Natural killer cell (primary cell): Measurements from ENCODE around the gene STRIP1. TPM values are rescaled to one million over a fixed set of nuclear protein-coding genes. Genes with fewer than 3 reads are reported as not detected.

Experiments
- ATAC-seq, 3 donors: fragments of 150-1000 bp in 2 of 3; fragments of 200-7000 bp in 1 of 3; cut with Tn5 transposase; 1 replicate in 1 of 3; 2 replicates in 2 of 3; pipeline ENCODE4 v1.10.0; 2021; ENCODE audit warnings: mild to moderate bottlenecking in 2 of 3, moderate library complexity in 2 of 3
- DNase-seq, 2 donors: peaks; one replicate each; pipeline versions ENCODE4 v3.0.0 to v3.0.0-alpha.2; 2013 to 2021; ENCODE audit warnings: mixed read lengths in 1 of 2
- H3K27ac ChIP-seq: one replicate; pipeline ENCODE4 v1.5.1; 2013; ENCODE audit warnings: mild to moderate bottlenecking, low read length
- H3K27me3 ChIP-seq: one replicate; pipeline ENCODE4 v1.6.1; 2013; ENCODE audit warnings: low read length; ENCODE audit not compliant: control insufficient read depth, insufficient read depth
- H3K36me3 ChIP-seq: one replicate; pipeline ENCODE4 v1.6.1; 2013; ENCODE audit warnings: low read length; ENCODE audit not compliant: control insufficient read depth, insufficient read depth
- H3K4me1 ChIP-seq: one replicate; pipeline ENCODE4 v1.6.1; 2013; ENCODE audit warnings: low read length; ENCODE audit not compliant: control insufficient read depth, insufficient read depth
- H3K4me3 ChIP-seq: one replicate; pipeline ENCODE4 v1.5.1; 2013; ENCODE audit warnings: low read length
- H3K9me3 ChIP-seq: one replicate; pipeline ENCODE4 v1.6.1; 2013; ENCODE audit warnings: low read length; ENCODE audit not compliant: control insufficient read depth, insufficient read depth
- H3K27ac Mint-ChIP-seq, 2 donors: one replicate each; pipeline ENCODE4 v1.8.0; 2022; ENCODE audit warnings: mild to moderate bottlenecking in 2 of 2, mixed read lengths in 2 of 2, moderate library complexity in 1 of 2
- H3K27me3 Mint-ChIP-seq, 2 donors: one replicate each; pipeline ENCODE4 v1.8.0; 2022; ENCODE audit warnings: low read depth in 2 of 2, mixed read lengths in 2 of 2
- H3K36me3 Mint-ChIP-seq: one replicate; pipeline ENCODE4 v1.8.0; 2022; ENCODE audit warnings: mixed read lengths
- H3K4me1 Mint-ChIP-seq, 2 donors: one replicate each; pipeline ENCODE4 v1.8.0; 2022; ENCODE audit warnings: mixed read lengths in 2 of 2
- H3K4me3 Mint-ChIP-seq: one replicate; pipeline ENCODE4 v1.8.0; 2022; ENCODE audit warnings: mild to moderate bottlenecking, moderate library complexity, mixed read lengths
- H3K9me3 Mint-ChIP-seq, 2 donors: one replicate each; pipeline ENCODE4 v1.8.0; 2022; ENCODE audit warnings: mixed read lengths in 2 of 2
- WGBS: methylation state at CpG from one replicate; pipeline ENCODE4 v1.1.7; 2013; ENCODE audit warnings: missing lambda C conversion rate; ENCODE audit not compliant: insufficient coverage; 5-methylcytosine and 5-hydroxymethylcytosine counted together
- intact Hi-C: fragments of 100-400 bp; cut with micrococcal nuclease; formaldehyde crosslinking; loops from one replicate; pipeline ENCODE4 v1.14.2; 2022
- total RNA-seq, 4 donors: library from RNA; stranded (reverse); fragments of 120-200 nt in 1 of 4; gene quantifications; one replicate each; pipeline versions ENCODE4 v1.2.3 to v1.2.4, GENCODE V29; 2013 to 2022
- TF ChIP-seq, protein P1 (sequence below): fragments of 200-600 bp; IDR thresholded peaks from one replicate; pipeline ENCODE4 v1.8.0; 2022; ENCODE audit warnings: antibody characterized with exemption

STRIP1 gene
- total RNA-seq, 3 donors from 2014 or later (not counting 1 experiment from before 2014, with no cell fraction given), result 92.4 to 139 (median 130) TPM

DNA sequence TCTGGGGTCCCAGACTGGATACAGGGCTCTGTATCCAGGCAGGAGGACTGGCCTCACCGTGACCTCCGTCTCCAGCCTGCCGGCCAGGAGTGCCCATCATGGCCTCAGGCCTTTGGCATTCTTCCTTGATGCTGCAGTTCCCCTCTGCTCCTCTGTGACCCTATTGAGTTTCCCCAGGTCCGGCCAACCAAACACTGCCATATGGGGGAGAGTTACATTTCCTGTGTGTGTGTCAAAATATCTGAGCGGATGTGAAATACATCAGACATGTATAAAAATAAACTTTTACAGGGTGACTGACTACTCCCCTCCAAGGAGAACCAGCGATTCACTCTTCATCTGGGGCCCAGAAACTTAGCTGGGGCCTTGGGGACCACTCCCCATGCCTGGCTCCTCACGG lies 67.7 kb downstream of the STRIP1 start:
- no peaks in the 10 kb centered on the region for H3K9me3 Mint-ChIP-seq
- no peak overlapping the region for H3K27ac Mint-ChIP-seq
- Histone ChIP-seq H3K9me3 (no peaks in the 10 kb centered on the region), H3K4me1 (no peaks in the 10 kb centered on the region), H3K4me3 (no peak overlapping the region), H3K27ac (no peak overlapping the region), H3K27me3 (no peaks in the 10 kb centered on the region), H3K36me3 (no peaks in the 10 kb centered on the region)
- peaks cover 5 to 6% of the 10 kb centered on the region in 2 donors for H3K4me1 Mint-ChIP-seq
- intact Hi-C loops, result no loop called here
- ATAC-seq, result no peak
- 67% methylated on average over 6 of the region's 7 CpGs for WGBS
- no peak for DNase-seq
- no peaks in the 10 kb centered on the region for H3K36me3 Mint-ChIP-seq
- H3K4me3 Mint-ChIP-seq, result no peak overlapping the region
- H3K27me3 Mint-ChIP-seq, result no peaks in the 10 kb centered on the region
- TF ChIP-seq, protein P1, sequence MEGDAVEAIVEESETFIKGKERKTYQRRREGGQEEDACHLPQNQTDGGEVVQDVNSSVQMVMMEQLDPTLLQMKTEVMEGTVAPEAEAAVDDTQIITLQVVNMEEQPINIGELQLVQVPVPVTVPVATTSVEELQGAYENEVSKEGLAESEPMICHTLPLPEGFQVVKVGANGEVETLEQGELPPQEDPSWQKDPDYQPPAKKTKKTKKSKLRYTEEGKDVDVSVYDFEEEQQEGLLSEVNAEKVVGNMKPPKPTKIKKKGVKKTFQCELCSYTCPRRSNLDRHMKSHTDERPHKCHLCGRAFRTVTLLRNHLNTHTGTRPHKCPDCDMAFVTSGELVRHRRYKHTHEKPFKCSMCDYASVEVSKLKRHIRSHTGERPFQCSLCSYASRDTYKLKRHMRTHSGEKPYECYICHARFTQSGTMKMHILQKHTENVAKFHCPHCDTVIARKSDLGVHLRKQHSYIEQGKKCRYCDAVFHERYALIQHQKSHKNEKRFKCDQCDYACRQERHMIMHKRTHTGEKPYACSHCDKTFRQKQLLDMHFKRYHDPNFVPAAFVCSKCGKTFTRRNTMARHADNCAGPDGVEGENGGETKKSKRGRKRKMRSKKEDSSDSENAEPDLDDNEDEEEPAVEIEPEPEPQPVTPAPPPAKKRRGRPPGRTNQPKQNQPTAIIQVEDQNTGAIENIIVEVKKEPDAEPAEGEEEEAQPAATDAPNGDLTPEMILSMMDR, result no peak

Other genes starting within 250 kb of the STRIP1 start
- 10 to 100 TPM in 1 of 3 donors, 1 to 10 TPM in 2; 2.1 to 57.9 (median 3.7) TPM for gene CSF1, start 123.8 kb upstream of the STRIP1 start, total RNA-seq
- 10 to 100 TPM; 23.3 to 30.0 (median 29.1) TPM for gene AHCYL1, start 49.9 kb upstream of the STRIP1 start, total RNA-seq
- not detected for gene ALX3, start 36.0 kb downstream of the STRIP1 start, total RNA-seq
- not detected for gene UBL4B, start 77.8 kb downstream of the STRIP1 start, total RNA-seq
- gene SLC6A17, start 115.9 kb downstream of the STRIP1 start, total RNA-seq, result not detected
- 1 to 10 TPM; 2.5 to 3.9 (median 3.3) TPM for gene KCNC4, start 175.7 kb downstream of the STRIP1 start, total RNA-seq